ENCODE results near the gene ADAMTS12.

GRCh38 chr5:33934176-33934575 is 42.4 kb upstream of the ADAMTS12 start:
- TF ChIP-seq CTCF (IDR thresholded peaks at IDR 0.05), result no peak
- no peak for TF ChIP-seq ZFX (IDR thresholded peaks at IDR 0.05; ENCODE audit: borderline replicate concordance)
